ENCODE results near the gene ELOVL1.

Gene ELOVL1

GRCh38 chr1:43337588-43337987, 30.2 kb downstream of the ELOVL1 start, which contains the start of gene MPL:
Gene MPL, plus strand, starts transcription at chr1:43337818. Its CDS starts 31 bp downstream, at chr1:43337849.
- no peak for DNase-seq
- intact Hi-C loops (cut with DNase I), result no loop called here

GRCh38 chr1:43334453-43335205, 33.2 kb downstream of the ELOVL1 start:
- DNase-seq, result no peak
- intact Hi-C loops (cut with DNase I), result no loop called here

GRCh38 chr1:43331688-43332087, 36.1 kb downstream of the ELOVL1 start:
- no peak for DNase-seq

GRCh38 chr1:43329995-43330751, 37.6 kb downstream of the ELOVL1 start:
- intact Hi-C loops (cut with DNase I), result no loop called here
- peak in 1 of 10 donors; percentile 55 for DNase-seq

More at GRCh38 chr1:43331688-43332087, 36.1 kb downstream of the ELOVL1 start:
- intact Hi-C loops (cut with DNase I), result no loop called here

GRCh38 chr1:43327549-43328292, 40.1 kb downstream of the ELOVL1 start:
- no peak for DNase-seq

GRCh38 chr1:43325381-43325780, 42.4 kb downstream of the ELOVL1 start:
- no peak for DNase-seq
- intact Hi-C loops (cut with DNase I), result no loop called here

More at GRCh38 chr1:43327549-43328292, 40.1 kb downstream of the ELOVL1 start:
- intact Hi-C loops (cut with DNase I), result no loop called here

- DNase-seq, result no peak
- intact Hi-C loops (cut with DNase I), result no loop called here
Observed at GRCh38 chr1:43324810-43325209, 43.0 kb downstream of the ELOVL1 start.

- intact Hi-C loops (cut with DNase I), result no loop called here
- DNase-seq, result peak in 2 of 10 donors; percentile 19 to 61
Observed at GRCh38 chr1:43322506-43322905, 45.3 kb downstream of the ELOVL1 start.

- DNase-seq, result peak in 2 of 10 donors; percentile 55 to 72
- intact Hi-C loops (cut with DNase I), result no loop called here
Observed at GRCh38 chr1:43321331-43321891, 46.4 kb downstream of the ELOVL1 start.

- intact Hi-C loops (cut with DNase I), result no loop called here
- DNase-seq, result peak in 1 of 10 donors; percentile 30
Observed at GRCh38 chr1:43319766-43320165, 48.0 kb downstream of the ELOVL1 start.

GRCh38 chr1:43319288-43319687, 48.5 kb downstream of the ELOVL1 start:
- intact Hi-C loops (cut with DNase I), result no loop called here
- DNase-seq, result peak in 1 of 10 donors; percentile 53

- DNase-seq, result peak in 3 of 10 donors; percentile 31 to 68 (median 48)
- intact Hi-C loops (cut with DNase I), result no loop called here
Observed at GRCh38 chr1:43318831-43319230, 49.0 kb downstream of the ELOVL1 start.

- intact Hi-C loops (cut with DNase I), result no loop called here
- DNase-seq, result peak; percentile 33 to 96 (median 74)
Observed at GRCh38 chr1:43317817-43318471, 49.9 kb downstream of the ELOVL1 start.

GRCh38 chr1:43316738-43317520, 50.9 kb downstream of the ELOVL1 start:
- peak in 3 of 10 donors; percentile 39 to 75 (median 71) for DNase-seq
- intact Hi-C loops (cut with DNase I), result no loop called here

GRCh38 chr1:43315963-43316737, 51.7 kb downstream of the ELOVL1 start:
- intact Hi-C loops (cut with DNase I), result no loop called here
- DNase-seq, result peak in 3 of 10 donors; percentile 31 to 70 (median 50)

- intact Hi-C loops (cut with DNase I), result no loop called here
- peak in 7 of 10 donors; percentile 25 to 84 (median 45) for DNase-seq
Observed at GRCh38 chr1:43315481-43315880, 52.3 kb downstream of the ELOVL1 start.

GRCh38 chr1:43314233-43314632, 53.6 kb downstream of the ELOVL1 start:
- intact Hi-C loops (cut with DNase I), result no loop called here
- DNase-seq, result peak in 3 of 10 donors; percentile 43 to 74 (median 58)

GRCh38 chr1:43313771-43314170, 54.0 kb downstream of the ELOVL1 start:
- intact Hi-C loops (cut with DNase I), result no loop called here
- peak in 3 of 10 donors; percentile 57 to 62 (median 57) for DNase-seq
